GM19240 (cell line): Measurements from ENCODE around the gene KLK13.

Experiments
- DNase-seq: peaks from one replicate; pipeline ENCODE4 v3.0.0; 2011; ENCODE audit warnings: low spot score; ENCODE audit not compliant: insufficient read length

Gene KLK13

DNA sequence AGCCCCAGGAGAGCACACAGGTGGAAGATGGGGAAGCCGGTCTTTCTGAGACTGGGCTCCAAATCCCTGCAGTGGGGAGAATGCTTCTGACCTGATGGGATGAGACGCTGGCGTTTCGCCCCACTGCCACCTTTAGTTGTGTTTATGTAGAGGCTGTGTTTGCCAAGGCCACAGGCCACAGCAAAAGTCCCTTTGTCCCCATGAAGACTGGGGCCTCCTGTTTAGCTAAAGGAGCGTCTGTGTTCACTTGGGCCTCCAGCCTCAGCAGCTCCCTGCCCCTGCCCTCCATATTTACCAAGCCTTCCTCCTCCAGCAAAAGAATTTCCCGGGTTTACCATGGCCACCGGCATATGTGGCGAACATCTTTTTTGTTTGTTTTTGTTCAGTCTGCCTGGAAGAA lies 28.2 kb upstream of the KLK13 start:
- DNase-seq, result no peak

DNA sequence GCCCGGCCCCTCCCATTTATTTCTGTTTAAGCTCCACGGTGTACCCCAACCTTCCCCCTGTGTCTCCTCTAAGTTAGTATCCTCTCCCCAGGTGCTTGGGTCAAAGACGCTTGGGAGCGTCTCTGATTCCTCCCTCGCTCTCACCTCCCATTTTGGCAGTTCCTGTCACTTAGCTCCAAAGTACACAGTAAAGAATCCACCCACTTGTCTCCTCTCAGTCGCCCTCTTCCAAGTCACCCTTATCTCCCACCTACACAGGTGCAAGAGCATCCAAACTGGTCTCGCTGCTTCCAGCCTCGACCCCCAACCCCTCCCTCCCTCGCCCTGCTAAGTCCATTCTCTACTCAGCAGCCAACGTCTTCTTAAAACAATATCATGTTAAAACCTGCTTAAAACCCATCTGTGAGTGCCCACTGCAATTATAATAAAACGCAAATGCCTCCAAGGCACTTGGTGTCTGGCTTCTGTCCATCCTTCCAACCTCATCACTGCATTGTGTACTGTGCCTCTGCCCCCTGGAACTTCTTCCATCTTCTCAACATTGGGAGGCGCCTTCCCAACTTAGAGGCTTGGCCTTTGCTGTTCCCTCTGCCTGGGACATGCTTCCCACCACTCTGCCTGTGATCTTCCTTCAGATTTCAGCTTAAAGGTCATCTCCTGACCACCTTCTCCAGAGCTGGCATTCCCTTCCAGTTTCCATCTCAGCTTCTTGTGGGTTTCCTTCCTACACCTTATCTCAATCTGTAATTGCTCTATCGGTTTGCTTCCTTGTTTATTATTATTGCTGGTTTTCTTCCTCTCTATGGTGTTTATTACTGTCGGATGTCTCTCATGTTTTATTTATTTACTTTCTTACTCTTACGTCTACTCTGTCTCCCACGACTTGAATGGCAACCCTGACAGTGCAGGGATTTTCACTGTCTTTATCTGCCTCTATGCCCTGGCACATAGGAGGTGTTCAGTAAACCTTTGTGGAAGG lies 27.3 kb upstream of the KLK13 start:
- no peak for DNase-seq

DNA sequence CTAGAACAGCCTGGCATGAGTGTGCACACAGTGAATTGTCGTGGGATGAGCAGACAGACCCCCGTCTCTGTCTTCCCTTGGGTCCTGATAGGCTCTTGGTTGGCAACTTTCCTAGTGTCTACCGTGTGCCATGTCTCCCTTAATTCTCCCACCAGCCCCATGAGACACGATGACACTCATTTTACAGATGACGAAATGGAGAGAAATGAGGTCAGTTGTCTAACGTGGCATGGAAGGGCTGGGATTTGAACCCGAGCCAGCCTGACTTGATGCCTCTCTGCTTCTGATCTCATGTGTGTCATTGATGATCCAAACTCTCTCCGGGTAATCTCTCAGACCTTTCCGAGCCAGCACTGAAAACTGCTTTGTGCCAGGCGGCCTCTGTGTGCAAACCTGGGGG lies 26.2 kb upstream of the KLK13 start:
- no peak for DNase-seq

DNA sequence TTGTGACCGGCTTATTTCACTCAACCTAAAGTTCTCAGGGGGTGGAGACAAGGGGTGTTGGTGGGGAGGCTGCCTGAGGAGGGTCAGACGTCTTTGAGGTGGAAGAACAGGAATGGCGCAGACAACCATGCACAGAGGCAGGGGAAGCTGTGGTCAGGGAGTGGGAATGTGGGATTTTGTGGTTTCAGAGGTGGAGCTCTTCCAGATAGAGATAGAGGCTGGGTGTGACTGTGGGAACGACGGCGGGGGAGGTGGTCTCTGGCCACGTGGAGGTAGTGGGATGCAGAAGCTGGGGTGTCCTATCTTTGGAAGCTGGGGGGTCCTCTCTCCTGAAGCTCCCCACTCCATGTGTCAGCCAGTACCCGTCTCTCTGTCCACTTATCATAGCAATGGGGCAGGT lies 25.6 kb upstream of the KLK13 start:
- no peak for DNase-seq

DNA sequence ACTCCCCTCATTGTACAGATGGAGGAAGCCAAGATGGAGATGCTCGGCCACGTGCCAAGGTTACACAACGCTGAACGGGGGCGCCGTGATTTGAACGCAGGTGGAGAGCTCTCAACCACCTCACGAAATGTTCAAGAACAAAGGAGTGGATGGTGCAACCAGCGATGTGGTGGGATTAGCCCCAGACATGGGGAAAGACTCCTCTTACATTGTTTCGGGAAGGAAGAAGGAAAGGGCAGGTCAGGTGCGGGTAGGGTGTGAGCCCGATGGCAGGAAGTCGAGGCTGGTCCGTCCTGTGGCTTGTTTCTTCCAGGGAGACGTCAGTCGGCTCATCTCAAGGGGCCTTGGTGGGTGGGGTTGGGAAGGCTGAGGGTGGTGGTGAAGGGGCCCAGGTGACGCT lies 24.9 kb upstream of the KLK13 start:
- no peak for DNase-seq

DNA sequence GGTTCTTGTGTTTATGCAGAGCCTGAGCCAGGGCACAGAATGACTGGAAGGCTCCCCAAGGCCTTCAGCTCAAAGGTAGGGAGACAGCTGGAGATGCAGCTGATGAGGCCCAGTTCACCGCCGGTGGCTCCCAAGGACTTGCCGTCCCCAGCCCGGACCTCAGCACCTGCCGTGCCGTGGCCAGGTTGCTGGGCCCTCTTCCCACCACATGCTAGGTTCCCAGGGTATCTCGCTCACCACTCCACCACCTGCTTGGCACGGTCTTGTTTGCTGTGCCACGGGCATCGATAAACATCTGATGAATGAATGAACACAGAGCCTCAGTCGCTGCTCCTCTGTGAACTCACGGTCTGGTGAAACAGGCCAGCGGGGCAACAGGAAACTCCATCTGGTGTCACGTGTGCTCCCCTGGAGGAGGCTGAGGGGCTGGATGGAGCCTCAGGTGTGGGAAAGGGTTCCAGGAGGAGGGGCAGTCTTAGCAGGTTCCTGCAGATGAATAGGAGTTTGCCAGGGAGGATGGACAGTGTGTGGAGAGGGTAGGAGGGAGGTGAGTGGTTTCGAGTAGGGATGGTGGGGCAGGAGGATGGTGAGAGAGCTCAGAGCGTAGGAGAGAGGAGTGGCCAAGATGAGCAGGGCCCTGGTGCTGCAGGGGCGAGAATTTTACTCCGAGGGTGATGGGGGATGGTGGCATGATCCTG lies 21.4 kb upstream of the KLK13 start:
- no peak for DNase-seq

DNA sequence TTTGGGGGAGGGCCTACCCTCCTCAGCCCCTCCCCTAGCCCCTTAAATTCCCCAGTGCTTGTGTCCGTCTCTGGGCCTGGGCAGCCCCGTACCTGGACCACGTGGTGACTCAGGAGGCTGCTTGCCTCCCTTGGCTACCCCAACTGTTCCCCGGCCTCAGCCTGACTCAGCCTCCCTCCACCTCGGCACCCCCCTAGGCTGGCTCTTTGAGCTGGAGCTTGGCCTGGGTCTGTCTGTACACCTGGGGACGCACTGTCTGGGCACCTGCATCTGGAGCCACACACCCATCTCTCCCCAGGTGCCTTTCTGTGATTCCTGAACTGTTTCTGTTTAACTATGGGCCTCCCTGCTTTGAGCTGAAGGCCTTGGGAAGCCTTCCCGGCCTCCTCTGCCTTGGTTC lies 19.6 kb upstream of the KLK13 start:
- DNase-seq, result no peak

DNA sequence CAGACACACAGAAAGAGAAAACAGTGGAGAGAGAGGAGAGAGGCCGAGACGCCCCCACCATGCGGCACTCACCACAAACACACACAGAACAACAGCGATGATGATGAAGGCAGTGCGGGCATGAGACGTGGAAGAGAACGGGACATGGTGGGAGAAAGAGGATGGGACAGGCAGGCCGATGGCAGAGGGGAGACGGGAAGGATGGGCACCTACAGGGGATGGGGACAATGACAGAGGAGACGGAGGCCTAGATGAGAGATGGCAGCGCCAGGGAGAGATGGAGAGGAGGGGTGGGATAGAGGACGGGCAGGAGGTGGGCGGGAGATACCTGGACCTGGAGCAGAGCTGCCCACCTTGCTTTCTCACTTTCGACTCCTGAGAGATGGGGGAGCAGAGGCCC lies 18.9 kb upstream of the KLK13 start:
- no peak for DNase-seq

DNA sequence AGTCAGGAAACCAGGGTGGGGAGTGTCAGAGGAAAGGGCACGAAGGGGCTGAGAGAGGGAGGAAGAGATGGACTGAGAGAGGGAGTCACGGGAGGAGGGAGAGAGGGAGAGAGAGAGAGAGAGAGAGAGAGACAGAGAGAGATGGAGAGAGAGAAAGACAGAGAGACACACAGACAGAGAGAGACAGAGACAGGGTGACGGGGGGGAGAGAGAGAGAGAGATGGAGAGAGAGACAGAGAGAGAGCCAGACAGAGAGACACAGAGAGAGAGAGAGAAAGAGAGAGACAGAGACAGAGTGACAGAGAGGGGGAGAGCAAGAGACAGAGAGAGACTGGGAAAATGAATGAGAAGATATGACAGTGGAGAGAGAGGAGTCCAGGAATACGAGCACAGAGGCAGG lies 18.3 kb upstream of the KLK13 start:
- no peak for DNase-seq

DNA sequence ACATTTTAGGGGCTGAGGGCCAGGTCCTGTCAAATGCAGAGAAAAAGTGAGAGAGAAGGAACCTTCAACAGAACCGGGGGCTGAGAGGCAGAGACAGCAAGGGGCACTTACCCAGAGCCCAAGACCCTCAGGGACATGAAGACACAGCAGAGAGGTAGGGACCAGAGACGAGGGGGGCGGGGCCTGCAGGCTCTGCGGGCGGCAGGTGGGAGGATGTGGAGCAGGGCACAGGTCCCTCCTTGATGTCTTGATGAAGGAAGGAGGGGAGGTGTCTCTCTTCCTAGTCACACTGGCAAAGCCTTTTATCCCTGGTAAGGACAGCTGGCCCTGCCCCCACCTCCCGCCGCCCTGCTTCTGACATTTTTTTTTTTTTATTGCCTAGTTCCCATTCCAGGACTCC lies 17.7 kb upstream of the KLK13 start, which contains the start of gene KLK14:
TSS of gene KLK14 (minus strand) at position 277 of the 400 bp plus-strand sequence. CDS start at position 4, 273 bp downstream.
- no peak for DNase-seq

DNA sequence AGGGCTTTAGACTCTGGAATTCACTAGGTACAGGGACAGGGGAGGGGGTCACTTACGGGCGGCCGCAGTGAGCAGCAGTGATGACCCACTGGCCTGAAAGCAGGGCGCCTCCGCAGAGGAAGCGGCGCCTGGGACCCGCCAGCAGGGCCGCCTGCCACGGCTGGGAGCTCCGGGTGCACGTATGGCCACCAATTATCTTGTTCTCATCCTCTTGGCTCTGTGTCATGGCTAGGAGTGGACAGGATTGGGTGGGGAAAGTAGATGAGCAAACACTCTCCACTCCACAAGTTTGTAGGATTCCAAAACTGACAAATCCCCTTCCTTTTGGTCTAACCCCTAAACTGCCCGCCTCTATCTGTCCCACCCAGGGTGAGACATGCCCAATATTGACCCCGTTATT lies 16.6 kb upstream of the KLK13 start:
- no peak for DNase-seq

DNA sequence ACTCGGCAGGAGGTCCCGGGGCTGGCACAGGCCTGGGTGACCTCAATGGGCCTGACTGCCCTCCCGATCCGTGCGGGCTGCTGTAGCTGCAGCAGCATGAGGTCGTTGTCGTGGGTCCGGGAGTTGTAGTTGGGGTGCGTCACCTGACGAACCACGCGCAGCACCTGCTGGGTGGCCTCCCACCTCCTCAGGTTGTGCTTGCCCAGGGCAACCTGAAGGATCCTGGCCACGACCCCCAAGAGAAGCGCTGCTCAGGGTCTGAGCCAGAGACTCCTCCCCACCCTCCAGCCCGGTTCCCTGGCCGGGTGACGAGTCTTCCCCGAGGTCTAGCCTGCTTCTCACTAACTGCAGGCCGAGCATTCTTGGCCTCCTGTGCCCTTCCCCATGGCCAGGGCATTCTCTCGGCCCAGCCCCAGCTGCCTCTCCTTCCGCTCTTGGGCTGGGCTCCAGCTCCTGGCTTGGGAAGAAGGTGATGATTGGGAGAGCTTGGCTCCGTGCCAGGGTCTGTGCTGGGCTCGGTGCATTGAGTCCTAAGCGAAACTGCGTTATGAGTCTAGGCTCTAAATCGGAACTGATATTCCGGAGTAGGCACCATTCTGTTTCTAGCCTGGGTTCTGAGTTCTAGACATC lies 14.7 kb upstream of the KLK13 start:
- no peak for DNase-seq

DNA sequence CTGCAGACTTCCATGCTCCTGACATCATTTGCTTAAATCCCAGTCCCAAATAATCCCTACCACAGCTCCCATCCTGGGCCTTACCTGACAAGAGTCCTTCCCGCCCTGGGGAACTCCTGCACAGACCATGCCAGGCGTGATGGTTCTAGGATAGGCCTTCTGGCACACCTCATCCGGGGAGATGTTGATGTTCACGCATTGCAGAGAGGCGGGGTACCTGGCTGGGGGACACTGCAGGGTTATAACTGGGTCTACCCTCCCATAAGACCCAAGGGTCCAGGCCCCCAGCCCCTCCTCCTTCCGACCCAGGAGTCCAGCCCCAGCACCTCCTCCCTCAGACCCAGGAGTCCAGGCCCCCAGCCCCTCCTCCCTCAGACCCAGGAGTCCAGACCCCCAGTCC lies 13.8 kb upstream of the KLK13 start:
- DNase-seq, result no peak

DNA sequence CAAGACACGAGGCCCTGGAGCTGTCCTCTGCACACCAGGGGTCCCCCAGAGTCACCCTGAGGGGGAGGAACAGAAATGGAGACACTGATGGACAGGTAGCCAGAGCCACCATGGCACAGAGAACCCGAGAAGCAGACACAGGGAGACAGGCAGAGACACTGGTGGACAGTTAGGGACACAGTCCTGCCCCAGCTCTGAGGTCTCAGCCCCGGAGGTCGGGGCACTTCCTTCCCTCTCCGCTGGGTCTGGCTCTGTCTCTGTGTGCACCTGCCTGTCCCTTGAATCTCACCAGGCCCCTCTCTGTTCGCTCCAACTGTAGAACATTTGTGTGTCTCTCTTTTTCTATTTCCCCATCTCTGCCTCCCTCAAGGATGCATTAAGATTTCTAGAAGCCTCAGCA lies 13.2 kb upstream of the KLK13 start:
- DNase-seq, result no peak

DNA sequence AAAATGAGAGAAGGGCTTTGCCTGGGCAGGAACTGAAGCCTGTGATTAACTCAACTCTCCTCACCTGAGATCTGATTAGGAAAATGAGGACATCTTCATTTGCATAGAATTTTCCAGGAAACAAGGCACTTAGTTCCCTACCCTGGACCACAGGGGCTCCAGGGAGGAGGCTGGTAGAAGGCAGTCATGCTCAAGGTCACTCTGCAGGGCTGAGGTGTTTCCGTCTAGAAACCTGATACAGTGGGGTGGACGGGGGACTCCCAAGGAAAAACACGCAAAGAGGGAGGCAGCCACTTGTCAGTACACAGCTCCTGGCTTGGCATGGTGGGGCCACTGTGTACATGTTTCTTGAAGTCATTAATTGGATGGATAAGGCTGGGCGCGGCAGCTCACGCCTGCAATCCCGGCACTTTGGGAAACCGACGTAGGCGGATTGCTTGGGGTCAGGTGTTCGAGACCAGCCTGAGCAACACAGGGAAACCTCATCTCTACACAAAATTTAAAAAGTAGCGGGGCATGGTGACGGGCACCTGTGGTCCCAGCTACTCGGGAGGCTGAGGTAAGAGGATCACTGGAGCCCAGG lies 11.8 kb upstream of the KLK13 start:
- no peak for DNase-seq

DNA sequence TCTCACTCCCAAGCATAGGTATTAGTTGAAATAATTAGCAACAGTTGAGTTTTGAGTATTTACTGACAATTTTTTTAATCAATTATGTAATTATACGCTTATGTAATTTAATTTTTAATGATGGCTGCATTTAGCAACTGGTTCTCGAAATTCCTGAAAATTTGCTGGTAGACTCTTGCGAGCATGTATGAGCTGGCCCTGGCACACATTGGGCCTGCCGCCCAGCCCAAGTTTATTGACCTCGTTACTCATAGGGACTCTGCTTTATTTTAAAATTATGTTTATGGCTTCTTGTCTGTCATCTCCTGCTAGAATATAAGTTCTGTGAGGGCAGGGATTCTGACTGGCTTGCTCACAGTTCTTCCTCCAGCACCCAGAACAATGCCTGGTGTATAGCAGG lies 11.1 kb upstream of the KLK13 start:
- no peak for DNase-seq

DNA sequence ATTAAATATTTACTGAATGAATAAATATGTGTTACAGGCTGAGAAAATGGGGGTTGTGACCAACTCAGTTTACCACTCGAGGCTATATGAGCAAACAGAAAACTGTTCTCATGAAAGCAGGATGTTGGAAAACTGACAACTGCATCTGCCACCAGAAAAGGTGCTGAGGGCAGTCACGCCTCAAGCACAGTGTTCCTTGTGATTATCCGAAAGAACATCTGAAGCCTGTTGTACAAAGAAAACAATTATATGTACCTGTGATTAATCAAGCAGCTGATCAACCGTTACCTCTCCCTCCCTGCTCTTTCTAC lies 6.2 kb upstream of the KLK13 start:
- DNase-seq, result no peak

DNA sequence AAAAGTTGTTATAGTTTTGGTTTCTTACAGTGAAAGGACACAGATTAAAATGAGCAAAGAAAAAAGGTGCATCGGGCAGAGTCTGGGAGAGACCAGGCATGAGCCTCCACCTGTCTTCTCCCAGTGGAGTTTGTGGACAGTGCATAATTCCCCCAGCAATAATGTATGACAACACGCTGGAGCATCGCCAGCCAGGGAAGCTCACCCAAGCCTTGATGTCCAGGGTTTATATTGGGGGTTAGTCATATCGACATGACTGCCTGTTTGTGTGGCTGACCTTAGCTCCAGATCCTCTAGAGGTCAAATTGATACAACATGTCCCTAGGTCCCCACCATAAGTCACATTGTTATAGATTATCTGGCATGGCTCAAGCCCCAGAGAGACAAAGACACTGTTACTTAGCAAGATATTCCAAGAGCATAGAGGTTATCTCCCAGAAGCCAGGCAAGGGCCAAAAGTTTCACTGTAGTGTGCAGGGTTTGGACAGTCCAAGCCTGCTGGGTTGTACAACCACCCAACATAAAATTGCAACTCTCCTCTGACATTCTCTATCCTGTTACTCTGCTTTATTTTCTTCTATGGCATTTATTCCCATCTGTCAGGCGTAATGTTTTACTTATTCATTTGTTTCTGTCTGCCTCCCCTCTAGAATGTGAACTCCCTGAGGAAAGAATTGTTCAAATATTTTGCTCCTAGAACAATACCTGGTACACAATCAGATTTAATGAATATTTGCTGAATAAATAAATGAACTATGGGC lies 5.6 kb upstream of the KLK13 start:
- DNase-seq, result no peak

DNA sequence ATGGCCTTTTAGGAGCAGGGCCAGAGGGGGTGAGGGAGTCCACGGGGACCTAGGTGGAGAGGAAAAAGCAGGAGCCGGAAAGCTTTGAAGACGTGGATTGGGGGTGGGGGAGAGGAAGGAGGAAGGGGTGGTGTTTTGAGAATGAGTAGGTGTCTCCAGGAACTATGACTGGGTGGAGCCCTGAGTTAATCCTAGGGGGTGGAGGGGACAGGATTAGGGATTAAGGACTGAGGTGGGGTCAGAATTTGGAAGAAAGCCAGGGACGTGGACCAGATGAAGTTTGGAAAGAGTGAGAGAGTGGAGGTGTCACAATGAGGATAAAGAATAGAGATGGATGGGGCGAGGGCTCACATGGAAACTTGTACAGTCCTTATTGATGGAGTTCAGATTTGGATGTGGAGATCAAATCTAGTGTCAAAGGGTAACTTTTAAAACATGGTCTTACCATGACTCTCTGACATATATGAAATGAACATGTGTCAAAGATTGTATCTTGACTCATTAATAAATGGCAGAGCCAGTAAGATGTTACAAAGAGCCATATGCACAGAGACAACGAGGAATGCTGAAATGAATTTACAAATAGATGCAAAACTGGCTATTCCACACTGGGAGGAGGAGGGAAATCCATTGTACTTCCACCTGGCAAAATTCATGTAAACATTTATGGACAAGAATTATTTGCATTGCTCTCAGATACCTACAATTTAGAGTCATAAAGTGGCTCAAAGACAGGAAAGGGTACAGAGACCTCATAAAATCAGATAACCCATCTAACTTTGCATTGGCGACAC lies 1.7 kb upstream of the KLK13 start:
- DNase-seq, result no peak

DNA sequence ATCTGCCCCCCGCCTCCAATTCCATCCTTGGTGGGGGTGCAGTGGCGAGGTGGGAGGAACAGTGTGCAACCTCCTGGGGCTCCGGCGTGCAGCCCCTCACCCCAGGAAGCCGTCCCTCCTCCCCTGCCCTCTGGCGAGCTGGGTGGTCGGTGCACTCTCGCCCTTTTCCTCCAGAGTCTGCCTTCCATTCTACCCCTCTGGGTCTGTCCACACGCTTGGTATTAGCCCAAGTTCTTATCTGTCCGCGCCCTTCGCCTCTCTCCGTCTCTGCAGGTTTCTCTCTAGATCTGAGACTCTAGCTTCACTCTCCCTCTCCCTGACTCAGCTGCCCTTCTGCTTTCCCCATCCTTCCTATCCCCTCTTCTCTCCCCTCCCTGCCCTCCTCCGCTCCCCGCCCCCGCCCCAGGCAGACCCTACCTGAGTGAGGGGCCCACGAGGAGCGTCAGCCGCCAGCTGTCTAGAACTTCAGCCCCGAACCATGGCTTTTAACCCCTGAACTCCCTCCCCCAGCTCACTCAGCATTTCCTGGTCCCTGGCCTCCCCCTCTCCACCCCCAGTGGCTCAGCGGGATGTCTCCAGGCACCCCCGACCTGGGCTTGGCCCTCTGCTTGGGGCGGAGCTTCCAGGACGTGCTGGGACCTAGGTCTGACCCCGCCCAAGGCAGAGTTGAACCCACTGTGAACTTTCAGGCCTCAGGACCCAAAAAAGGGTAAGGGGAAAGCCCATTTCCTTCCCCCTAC lies 499 bp upstream of the KLK13 start:
- no peak for DNase-seq
